CD4-positive, alpha-beta T cell treated with Interleukin-12 subunit alpha and Interleukin-12 subunit beta, for 1 hour (primary cell): Measurements from ENCODE around the gene UBTD1.
A peak's percentile ranks its signal among the peaks of the same experiment; 100 is the strongest.
"Not testable (repeated sequence)": the region's sequence is repeated elsewhere in the genome, so short reads cannot be mapped to it uniquely, and the experiment has no call there.

Source experiments
- DNase-seq: peaks from one replicate; pipeline ENCODE4 v3.0.0-alpha.2; 2020

UBTD1 gene

DNA sequence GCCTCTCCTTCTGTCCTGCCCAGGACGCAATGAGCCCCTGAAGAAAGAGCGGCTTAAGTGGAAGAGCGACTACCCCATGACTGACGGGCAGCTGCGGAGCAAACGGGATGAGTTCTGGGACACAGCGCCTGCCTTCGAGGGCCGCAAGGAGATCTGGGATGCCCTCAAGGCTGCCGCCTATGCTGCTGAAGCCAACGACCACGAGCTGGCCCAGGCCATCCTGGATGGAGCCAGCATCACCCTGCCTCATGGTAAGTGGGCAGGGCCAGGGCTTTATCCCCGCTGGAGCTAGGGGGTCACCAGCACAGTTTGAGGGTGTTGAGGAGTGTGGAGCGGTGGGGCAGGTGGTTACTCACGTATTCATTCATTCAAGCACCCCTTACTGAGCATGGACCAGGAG is 69.2 kb downstream of the UBTD1 start:
- no peak for DNase-seq

DNA sequence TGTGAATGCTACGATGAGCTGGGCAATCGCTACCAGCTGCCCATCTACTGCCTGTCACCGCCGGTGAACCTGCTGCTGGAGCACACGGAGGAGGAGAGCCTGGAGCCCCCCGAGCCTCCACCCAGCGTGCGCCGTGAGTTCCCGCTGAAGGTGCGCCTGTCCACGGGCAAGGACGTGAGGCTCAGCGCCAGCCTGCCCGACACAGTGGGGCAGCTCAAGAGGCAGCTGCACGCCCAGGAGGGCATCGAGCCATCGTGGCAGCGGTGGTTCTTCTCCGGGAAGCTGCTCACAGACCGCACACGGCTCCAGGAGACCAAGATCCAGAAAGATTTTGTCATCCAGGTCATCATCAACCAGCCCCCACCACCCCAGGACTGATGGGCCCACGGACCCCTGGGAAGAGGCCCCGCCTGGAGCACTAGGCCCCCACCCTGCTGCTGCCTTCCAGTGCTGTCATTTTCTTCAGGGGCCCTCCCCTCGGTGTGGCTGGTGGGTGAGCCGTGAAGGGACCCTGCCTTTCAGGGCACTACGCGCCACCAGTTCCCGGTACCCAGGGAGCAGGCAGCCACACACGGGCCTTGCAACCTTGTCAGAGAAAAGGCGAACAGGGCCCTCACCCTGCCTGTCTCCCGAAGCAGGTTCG is 71.5 kb downstream of the UBTD1 start:
- DNase-seq, result no peak

DNA sequence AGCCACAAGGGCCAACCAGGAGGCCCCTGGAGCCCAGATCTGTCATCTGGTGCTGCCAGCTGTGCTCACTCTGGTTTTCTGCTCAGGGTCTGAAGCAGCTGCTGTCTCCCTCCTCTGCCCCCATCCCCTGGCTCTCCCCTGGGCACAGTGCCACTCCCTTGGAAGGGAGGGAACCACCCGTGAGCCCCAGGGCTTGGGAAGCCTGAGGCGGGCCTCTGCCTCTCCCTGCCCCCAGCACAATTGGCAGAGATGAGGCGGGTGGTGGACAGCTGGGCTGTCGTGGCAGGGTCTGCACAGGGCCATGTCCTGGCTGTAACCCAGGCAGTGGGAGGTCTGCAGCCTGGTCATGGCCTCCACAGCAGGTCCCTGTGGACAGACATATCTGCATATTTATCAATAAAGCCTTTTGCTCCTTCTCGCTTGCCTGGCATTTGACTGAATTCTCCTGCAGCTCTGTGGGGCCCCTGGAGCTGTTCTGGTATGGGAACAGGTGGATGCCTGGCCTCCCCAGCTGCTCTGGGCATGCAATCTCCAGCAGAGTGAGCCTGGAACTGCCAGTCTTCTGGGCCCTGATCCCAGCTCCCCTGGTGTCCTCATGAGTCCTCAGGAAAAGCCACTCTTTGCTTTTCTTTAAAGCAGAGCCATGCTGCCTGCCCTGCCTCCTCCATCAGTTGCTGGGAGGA is 72.2 kb downstream of the UBTD1 start:
- DNase-seq, result no peak

DNA sequence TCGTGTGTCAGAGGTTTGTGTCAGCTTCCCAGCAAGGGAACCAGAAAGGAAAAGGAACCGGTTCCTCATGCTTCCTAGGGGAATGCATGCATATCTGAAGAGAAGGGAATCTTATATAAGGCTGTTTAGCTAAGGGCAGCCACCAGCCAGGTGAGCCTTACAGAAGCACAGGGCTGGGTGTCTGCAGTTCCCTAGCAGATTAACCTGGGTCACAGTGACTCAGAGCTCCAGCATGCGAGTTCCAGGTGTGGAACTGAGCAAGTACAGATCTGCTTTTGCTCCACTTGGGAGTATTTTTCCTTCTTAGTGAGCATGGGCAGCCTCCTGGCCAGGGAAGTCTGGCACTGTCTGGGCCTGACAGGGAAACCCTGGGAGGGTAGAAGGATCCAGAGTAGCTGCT is 72.9 kb downstream of the UBTD1 start:
- no peak for DNase-seq

DNA sequence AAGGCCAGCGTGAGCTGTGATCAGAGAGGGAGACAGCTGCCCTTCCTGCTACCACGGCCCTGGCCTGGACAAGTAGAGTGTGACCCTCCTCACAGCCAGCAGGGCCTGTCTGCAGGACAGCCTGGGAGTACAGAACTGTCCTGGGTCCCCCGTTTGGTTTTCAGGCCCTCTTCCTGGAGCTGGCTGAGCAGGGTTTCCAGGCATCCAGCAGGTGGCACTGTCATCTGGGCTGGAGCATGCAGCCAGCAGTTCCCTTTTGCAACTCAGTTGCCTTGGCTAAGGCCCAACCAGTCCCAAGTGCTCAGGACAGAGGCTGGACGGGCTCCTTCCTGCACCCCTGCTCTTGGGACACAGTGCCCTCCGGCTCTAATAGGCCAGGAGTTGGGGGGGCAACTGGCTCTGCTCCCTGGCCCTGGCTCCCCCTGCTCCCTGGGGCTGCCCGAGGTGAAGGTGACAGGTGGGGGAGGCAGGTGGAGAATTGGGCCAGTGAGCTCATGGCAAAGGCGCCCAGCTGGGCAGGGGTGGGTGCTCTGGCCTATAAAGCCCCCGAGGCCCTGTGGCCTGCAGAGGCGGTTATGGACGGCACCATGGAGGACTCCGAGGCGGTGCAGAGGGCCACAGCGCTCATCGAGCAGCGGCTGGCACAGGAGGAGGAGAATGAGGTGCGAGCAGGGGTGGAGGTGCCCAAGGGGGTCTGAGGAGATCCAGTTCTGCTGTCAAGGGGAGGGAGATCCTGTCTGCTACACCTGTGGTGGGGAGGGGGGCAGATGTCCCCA is 73.7 kb downstream of the UBTD1 start, which contains the start of gene ANKRD2:
Gene ANKRD2 (plus strand): TSS at position 566 of the 776 bp plus-strand sequence. CDS start 10 bp downstream, at position 576.
- DNase-seq, result peak; percentile 51

DNA sequence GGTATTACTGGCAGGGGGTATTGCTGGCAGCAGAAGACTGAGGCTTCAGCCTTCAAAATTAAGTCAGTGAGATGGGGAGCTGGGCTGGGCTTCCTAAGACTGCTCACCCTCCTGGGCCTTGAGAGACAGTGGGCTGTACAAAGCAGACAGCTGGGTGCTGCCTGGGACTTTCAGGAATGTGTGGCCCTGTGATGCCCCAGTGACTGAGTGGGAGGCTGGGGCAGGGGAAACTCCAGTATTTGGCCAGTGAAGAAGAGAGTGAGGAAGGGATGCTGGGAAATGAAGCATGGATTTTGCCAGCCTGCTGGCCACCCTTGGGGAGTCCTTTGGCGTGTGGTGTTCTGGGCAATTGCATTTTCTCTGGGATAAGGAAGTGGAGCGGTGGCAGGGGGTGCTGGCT is 74.3 kb downstream of the UBTD1 start:
- DNase-seq, result no peak

DNA sequence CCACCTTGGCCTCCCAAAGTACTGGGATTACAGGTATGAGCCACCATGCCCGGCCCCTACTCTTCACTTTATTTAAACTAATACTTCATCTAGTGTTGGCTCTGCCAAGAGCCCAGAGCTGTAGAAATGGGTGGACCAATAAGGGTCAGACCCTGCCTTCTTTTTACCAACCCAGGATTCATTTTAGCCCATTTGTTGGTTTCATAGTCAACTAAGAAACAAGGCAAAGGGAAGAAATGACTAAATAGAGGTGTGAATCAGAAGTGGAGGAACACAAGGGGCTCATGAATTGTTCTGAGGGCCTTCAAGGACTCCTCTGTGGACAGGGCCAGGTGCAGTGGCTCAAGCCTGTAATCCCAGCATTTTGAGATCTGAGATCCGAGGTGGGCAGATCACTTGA is 74.9 kb downstream of the UBTD1 start:
- DNase-seq, result no peak

DNA sequence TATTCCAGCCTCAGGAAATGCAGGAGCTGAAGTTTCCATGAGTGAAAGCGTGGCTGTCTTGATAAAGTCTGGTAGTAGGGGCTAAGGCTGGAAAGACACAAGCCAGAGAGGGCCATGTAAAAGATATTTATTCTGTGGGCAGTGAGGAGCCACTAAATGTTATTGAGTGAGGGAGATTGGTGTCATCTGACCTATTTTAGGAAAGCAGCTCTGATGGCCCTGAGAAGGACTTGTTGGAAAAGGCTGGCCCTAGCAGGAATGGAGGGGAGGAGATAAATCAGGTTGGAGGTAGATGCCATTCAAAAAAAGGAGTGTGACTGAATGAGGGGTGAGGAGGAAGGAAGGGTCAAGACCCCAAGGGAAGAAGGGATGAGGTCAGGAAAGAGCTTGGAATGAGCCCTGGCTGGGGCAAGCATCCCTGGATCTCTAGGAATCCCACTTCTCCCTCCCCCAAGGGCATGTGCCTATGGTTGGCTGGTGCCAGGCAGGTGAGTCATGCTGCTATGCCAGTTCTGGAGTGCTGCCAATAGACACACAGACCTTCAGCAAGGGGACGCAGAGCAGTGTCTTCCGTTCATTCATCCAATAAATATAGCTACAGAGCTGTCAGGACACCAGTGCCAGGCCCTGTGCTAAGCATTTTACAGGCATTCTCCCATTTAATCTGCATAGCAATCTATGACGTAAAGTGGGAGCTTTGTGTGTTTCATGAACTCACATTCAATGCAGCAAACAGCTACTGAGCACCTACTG is 75.8 kb downstream of the UBTD1 start:
- DNase-seq, result no peak

DNA sequence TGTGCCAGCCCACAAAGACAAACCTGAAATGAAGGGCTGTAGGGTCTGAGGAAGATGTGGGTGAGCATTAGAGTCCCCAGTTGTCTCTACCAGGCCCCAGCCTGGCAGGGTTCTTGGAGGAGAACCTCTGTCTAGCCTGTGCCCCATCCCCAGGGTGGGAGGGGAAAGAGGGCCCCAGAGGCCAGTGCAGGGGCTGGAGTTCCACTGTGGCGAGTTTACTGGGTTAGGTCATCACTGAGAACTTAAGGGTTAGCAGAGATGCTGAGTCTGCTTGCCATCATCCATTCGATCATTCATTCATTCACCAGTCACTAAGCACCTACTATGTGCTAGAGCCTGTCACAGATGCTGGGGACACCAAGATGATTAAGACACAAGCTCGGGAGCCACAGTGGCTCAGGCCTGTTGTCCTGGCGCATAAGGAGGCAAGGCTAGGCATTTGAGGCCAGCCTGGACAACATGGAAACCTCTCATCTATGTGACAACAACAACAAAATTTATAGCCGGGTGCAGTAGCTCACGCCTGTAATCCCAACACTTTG is 76.5 kb downstream of the UBTD1 start:
- DNase-seq, result no peak

DNA sequence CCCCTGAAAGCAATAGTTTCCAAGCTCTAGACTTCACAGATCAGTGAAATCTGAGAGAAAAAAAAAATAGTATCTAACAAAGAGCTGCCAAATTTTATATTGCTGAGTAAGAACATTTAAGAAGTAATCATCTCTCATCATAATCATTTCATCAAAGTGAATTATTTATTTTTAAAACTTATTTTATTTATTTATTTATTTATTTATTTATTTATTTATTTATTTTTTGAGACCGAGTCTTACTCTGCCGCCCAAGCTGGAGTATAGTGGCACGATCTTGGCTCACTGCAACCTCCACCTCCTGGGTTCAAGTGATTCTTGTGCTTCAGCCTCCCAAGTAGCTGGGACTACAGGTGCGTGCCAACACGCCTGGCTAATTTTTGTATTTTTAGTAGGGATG is 77.8 kb downstream of the UBTD1 start:
- DNase-seq, result not testable (repeated sequence)

DNA sequence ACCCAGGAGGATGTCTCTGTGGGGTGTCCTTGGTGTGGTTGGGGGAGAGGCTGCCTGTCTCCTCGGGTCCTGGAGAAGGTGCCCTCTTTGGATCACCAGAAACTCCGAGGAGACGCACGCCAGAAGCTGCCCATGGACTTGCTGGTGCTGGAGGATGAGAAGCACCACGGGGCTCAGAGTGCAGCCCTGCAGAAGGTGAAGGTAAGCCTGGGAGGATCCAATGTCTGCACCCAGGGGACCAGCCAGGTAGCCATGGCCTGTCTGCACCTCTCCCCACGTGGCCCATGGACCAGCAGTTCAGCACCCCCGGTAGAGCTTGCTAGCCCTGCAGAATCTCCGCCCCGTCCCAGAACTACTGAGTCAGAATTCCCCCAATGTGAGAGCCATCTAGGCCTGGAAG is 79.0 kb downstream of the UBTD1 start:
- DNase-seq, result no peak

DNA sequence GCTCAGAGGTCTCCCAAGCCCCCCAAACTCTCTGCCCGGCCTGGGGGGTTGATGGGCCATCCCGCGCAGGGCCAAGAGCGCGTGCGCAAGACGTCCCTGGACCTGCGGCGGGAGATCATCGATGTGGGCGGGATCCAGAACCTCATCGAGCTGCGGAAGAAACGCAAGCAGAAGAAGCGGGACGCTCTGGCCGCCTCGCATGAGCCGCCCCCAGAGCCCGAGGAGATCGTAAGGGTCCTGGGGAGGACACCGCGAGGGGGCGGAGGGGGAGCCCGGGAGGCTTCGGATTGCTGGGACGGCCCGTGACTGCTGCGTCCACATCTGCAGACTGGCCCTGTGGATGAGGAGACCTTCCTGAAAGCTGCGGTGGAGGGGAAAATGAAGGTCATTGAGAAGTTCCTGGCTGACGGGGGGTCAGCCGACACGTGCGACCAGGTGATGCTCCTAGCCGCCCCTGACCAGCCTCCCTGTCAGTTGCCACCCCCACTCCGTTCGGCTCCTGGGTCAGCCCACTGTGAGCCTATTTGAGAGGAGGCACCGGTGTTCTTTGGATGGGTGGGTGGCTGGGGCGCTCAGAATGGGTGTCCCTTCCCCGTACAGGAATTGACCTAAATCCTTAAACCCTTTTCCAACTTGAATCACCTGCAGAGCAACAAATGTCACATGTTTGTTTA is 79.6 kb downstream of the UBTD1 start:
- DNase-seq, result no peak

DNA sequence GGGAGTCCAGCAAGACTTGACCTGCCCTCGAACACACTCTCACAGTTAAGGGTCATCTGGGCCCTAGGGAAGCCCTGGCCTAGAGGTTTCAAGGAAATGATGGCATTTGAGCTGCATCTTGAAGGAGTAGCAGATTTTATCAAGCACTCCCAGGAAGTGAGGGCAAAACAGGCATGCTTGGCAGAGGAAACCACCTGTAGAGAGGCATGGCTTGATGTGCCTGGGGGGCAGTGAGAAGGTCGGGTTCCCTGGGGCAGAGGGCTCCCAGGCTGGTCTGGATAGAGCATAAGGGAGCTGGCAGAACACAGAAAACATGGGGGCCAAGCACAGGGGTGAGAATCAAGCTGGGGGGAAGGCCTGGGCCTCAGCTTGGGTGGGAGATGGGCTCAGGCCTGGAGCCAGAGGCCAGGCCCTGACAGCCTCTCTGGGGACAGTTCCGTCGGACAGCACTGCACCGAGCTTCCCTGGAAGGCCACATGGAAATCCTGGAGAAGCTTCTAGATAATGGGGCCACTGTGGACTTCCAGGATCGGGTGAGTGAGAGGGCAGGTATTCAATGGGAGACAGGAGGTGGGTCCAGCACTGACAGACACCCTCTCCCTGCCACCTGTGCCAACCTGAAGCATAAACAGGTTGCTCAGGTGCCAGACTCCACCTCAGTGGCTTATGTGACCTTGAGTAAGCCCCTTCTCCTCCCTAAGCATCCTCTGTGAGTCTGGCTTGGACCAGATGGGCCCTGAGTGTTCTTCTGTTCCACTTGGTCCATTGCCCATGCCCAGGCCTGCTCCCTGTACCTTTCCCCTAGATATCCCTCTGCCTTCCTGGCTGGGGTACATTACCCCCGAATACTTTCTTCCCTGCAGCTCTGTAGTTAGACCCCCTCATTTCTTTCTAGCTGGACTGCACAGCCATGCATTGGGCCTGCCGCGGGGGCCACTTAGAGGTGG is 82.0 kb downstream of the UBTD1 start:
- no peak for DNase-seq

DNA sequence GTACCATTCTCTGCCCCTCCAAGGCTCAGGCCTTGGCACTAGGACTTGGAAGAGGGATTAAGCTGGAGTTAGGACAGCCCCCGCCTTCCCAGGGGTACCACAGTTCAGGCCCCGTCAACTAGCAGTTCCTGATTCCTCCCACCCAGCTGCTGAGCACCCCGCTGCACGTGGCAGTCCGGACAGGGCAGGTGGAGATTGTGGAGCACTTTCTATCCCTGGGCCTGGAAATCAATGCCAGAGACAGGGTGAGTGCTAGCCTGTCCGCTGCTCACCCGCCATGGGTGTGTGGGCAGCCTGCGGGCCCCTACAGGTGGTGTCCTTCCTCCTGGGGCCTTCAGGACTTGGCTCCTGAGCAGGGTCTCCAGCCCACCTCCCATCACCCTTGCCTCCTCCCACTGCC is 83.4 kb downstream of the UBTD1 start:
- no peak for DNase-seq

DNA sequence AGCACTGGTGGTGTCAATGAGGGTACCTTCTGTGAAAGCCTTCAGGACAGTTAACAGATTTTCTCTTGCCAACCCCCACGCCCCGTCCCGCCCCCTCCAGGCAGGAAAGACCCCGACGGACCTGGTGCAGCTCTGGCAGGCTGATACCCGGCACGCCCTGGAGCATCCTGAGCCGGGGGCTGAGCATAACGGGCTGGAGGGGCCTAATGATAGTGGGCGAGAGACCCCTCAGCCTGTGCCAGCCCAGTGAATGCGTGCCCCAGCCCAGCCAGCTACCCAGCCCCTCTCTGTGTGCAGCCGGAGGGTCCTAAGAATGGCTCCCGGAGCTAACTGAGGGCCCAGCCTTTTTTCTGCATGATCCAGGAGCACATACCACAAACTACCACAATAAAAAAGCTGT is 84.8 kb downstream of the UBTD1 start:
- DNase-seq, result no peak

DNA sequence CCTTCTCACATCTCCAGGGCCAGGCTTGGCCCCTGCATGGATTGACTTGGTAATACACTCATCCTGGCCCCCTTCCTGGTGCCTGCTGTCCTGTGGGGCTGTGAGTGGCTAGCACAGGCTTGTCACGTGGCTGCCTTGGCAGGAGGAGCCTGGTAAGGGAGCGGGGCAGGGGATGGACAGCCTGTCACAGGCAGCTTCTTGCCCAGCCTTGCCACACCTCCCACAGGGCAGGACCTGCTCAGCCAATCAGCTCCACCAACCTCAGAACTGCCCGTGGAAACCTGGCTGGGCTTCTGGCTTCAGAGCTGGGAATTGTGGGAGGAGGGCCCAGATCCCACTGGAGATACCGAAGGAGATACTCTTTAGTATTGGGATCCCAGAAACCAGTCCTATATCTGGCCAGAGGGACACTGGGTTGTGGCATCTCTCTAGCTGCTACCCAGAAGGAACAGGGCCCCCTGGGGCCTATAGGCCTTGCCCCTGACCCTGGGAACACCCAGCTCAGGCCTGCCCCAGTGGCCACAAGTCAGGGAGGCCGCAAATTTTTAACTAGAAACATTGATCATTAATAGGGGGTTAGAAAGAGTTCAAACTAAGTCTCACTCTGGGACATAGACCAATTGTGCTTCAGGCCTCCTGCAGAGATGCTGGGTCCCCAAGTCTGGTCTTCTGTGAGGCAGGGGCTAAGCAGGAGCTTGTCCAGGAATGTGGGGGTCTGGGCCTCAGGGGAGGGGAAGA is 85.5 kb downstream of the UBTD1 start, which contains the start of gene HOGA1:
Gene HOGA1 (plus strand): TSS at position 330 of the 738 bp plus-strand sequence. CDS start 315 bp downstream, at position 645.
- no peak for DNase-seq

DNA sequence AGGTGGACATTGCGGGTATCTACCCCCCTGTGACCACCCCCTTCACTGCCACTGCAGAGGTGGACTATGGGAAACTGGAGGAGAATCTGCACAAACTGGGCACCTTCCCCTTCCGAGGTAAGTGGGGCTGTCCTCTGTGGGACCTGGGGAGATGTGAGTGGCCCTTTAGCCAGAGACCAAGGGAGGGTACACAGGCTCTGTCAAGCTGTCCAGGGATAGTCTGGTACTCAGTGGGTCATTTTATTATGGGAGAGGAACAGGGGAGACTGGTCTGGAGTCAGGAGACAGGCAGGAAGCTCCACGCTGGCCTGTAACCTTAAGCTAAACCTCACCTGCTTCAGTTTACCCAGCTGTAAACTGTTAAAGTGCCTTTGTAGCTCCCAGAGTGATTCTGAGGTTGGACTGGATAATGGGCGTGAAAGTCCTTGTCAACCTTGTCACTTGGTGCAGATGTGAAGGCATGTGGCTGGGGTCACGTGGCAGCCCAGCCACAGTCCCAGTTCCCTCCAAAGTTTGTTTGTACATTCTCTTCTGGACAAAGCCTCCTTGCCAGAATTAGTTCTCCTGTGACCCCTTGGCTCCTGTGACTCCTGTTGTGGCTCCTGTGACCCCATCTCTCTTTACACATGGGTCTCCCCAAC is 86.2 kb downstream of the UBTD1 start:
- DNase-seq, result no peak

DNA sequence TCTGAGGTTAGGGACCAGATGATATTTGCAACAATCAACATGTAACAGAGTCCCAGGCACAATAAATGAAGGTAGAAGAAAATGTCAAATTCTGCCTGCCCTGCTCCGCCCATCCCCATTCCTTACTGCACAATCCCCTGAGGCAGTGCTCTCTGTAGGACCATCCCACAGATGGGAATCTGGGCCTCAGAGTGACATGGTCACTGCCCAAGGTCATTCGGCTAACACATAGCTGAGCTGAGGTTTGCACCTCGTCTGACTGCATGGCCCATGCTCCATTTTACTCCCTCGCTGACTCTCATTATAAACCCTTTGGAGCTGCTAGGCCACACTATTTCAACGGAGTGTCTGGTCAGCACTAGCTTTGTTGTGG is 86.7 kb downstream of the UBTD1 start:
- DNase-seq, result no peak

DNA sequence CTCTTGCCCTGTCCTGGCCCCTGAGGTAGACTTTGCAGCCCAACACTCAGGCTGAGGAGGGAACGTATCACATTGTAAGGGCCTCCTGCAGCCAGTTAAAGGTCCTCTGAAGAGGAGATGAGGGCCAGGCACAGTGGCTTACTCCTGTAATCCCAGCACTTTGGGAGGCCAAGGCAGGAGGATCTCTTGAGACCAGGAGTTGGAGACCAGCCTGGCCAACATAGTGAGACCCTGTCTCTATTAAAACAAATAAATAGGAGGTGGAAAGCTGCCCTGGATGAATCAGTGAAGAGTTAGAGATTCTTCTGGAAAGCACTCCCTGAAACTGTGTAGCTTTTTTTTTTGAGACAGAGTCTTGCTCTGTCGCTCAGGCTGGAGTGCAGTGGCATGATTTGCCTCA is 88.5 kb downstream of the UBTD1 start:
- DNase-seq, result no peak

DNA sequence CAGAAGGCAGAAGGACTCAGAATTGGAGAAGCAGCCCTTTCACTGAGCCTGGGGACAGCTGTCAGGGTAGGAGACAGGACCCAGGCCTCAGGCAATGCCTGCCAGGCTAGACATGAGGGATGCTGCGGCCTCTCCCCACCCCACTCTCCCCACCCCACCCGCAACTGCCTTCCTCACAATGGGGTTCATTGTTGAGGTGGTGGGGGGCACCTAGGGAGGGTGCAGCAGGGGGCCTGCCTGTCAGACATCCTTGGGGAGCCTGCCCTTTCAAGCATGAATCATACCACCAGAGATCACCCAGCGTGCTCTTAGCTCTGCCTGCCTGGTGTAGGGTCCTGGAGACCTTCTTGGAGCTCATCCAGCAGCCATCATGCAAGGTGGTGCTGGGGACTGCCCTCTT is 90.8 kb downstream of the UBTD1 start, which contains the start of gene C10orf62:
Gene C10orf62 (plus strand): TSS at position 243 of the 400 bp plus-strand sequence. CDS start 177 bp downstream, outside the sequence.
- DNase-seq, result no peak
